Lower leg skin (tissue), 4 donors: ENCODE data around the gene TRPV5. TPM values are rescaled to one million over a fixed set of nuclear protein-coding genes. Genes with fewer than 3 reads are reported as not detected.

Experiments
- DNase-seq, 2 donors: peaks; one replicate each; pipeline ENCODE4 v3.0.0-alpha.2; 2019; ENCODE audit warnings: low spot score in 2 of 2
- H3K4me3 ChIP-seq: fragments of 200-600 bp; sonication (generic); 2 replicates; pipeline ENCODE4 v1.5.1; 2017; ENCODE audit warnings: mild to moderate bottlenecking, low read depth; ENCODE audit not compliant: poor library complexity, severe bottlenecking
- CTCF ChIP-seq, 3 donors: fragments of 450-650 bp; IDR thresholded peaks; one replicate each; pipeline ENCODE4 v1.5.1; 2016; ENCODE audit warnings: antibody characterized with exemption in 3 of 3, mild to moderate bottlenecking in 3 of 3, moderate library complexity in 2 of 3
- POLR2A ChIP-seq, 2 donors: fragments of 450-650 bp; IDR thresholded peaks; one replicate each; pipeline ENCODE4 v1.6.1; 2016 to 2017; ENCODE audit warnings: antibody characterized with exemption in 2 of 2, mild to moderate bottlenecking in 1 of 2, moderate library complexity in 1 of 2
- WGBS, 2 donors: methylation state at CpG; one replicate each; pipeline ENCODE4 v1.1.5; 2018; 5-methylcytosine and 5-hydroxymethylcytosine counted together
- intact Hi-C: fragments of 100-400 bp; cut with DNase I; formaldehyde crosslinking; loops from one replicate; pipeline ENCODE4 v1.15.0; 2023; ENCODE audit warnings: low total_unique reads
- total RNA-seq, 4 donors: library from RNA; depleted of rRNA; stranded (reverse); fragments of >200 nt; gene quantifications; one replicate each; pipeline ENCODE4 v1.1.0, GENCODE V29; 2016

Gene TRPV5
- total RNA-seq, 4 donors from 2014 or later = not detected

DNA sequence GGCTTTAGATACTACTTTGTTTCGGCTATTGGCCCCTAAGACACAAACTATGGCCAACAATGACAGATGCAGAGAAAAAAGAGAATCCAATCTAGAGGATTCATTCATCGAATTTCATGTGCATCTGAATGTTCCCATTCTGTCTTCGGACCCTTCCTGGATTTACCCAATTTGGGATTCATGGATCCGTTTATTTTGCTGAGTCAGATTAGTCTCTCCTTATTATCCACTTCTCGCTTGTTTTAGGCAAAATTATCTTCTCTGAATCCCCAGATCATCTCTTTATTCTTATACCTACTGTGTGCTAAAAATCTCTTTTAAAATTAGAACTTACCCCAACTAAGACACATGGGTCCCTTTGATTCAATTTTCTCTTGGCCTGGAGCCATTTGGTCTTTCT lies 54.5 kb downstream of the TRPV5 start:
- H3K4me3 ChIP-seq = no peak overlapping the region
- no peak for DNase-seq
- intact Hi-C loops = no loop called here
- WGBS, 2 donors = 83 to 90% methylated on average over 5 of the region's 5 CpGs
- TF ChIP-seq POLR2A (IDR thresholded peaks at IDR 0.05) (no peak), CTCF (IDR thresholded peaks at IDR 0.05) (no peak)

DNA sequence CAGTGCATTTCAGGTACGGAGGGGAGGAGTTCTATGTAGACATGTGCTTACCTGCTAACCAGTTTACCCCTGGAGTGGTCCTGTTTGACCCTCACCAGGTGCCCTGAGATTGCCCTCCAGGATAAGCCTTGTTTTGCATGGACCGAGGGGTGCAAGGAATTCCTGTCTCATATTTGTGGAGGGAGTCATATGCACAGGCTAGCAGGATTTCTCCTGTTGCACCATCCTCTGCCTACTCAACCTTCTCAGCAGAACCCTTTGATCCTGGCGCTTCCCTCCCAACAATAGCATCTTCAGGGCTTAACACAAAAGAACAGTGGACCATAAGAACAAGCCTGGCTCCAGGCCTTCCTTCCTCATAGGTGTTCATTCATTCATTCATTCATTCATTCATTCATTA lies 55.2 kb downstream of the TRPV5 start:
- TF ChIP-seq CTCF (IDR thresholded peaks at IDR 0.05) = no peak
- TF ChIP-seq POLR2A (IDR thresholded peaks at IDR 0.05) = no peak
- no peak overlapping the region for H3K4me3 ChIP-seq
- DNase-seq = peak in 1 of 2 donors; percentile 60
- 87 to 91% methylated on average over 3 of the region's 3 CpGs for WGBS, 2 donors
- intact Hi-C loops = no loop called here

DNA sequence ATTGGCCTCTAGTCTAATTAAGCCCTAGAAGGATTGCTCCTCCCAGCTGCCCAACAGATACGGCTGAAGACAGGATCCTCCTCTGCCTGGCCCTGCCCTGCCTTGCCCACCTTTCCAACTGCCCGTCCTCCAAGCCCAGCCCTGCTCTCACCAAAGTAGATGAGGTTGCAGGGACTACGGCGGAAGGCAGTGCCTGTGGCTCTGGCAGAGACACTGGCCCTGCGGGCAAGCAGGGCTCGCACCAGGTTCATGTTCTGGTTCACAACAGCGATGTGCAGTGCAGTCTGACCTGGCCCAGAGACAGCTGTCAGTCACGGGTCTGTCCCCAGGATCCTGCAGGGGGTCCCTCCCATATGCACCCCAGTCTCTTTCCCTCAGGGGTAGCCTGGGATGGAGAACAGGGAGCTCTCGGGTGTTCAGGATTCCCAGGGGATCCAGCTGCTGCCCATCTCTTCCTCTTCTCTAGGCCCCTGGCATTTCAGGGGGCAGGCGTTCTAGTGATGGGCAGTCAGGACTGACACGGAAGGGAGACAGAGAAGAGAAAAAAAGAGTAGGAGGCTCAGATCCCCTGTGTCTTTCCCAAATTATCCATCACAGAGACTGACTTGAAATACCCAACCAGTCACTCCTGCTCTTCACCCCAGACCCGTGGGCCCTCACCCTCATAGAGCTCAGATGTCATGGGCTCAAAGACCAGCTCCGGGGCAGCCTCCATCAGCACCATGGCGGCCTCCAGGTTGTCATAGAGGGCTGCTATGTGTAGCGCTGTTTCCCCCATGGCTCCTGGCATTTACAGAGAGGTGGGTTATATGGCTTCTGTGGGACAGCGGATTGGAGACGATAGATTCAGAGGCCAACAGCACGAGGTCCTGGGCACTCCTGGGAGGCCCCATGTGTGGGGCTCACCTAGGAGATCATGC lies 56.3 kb downstream of the TRPV5 start:
- no peak for TF ChIP-seq CTCF (IDR thresholded peaks at IDR 0.05)
- no peak for TF ChIP-seq POLR2A (IDR thresholded peaks at IDR 0.05)
- 84% methylated on average over 18 of the region's 18 CpGs for WGBS, 2 donors
- no peak overlapping the region for H3K4me3 ChIP-seq
- intact Hi-C loops = no loop called here
- peak in 1 of 2 donors; percentile 81 for DNase-seq

GRCh38 chr7:142876236-142876960 lies 57.1 kb downstream of the TRPV5 start:
- WGBS, 2 donors = 84 to 89% methylated on average over 8 to 9 of the region's 9 CpGs
- DNase-seq = peak in 1 of 2 donors; percentile 66
- TF ChIP-seq POLR2A (IDR thresholded peaks at IDR 0.05) (no peak), CTCF (IDR thresholded peaks at IDR 0.05) (no peak)

DNA sequence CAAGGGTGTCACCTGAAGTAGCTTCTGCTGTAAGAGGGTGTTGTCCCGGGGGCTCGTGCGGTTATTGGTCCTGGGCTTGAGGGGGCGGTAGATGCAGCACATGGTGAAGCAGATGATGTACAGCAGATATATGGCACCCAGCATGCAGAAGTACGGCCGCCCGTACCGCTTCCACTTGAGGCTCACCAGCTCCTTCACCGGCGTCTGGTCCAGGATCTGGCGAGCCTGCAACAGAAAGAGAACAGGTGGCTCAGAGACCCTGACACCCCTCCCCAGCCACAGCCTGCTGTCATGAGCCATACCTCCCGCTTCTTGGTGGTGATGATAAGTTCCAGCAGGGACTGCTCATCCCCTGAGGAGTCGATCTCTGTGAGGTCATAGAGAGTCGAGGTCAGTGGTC lies 58.1 kb downstream of the TRPV5 start:
- no peak overlapping the region for H3K4me3 ChIP-seq
- peak in 1 of 2 donors; percentile 78 for DNase-seq
- WGBS, 2 donors = 86 to 91% methylated on average over 14 of the region's 14 CpGs
- TF ChIP-seq POLR2A (IDR thresholded peaks at IDR 0.05) (no peak), CTCF (IDR thresholded peaks at IDR 0.05) (no peak)
- intact Hi-C loops = no loop called here

More at GRCh38 chr7:142876236-142876960, 57.1 kb downstream of the TRPV5 start:
- H3K4me3 ChIP-seq = no peak overlapping the region
- intact Hi-C loops = no loop called here
